Suppressor macrophage treated with lipopolysaccharide for 4 hours (primary cell): ENCODE data around the gene HDAC11.
A peak's percentile ranks its signal among the peaks of the same experiment; 100 is the strongest.
"Not testable (repeated sequence)": the region's sequence is repeated elsewhere in the genome, so short reads cannot be mapped to it uniquely, and the experiment has no call there.

Source experiments
- DNase-seq: peaks from one replicate; pipeline ENCODE4 v3.0.0-alpha.2; 2020

HDAC11 gene

DNA sequence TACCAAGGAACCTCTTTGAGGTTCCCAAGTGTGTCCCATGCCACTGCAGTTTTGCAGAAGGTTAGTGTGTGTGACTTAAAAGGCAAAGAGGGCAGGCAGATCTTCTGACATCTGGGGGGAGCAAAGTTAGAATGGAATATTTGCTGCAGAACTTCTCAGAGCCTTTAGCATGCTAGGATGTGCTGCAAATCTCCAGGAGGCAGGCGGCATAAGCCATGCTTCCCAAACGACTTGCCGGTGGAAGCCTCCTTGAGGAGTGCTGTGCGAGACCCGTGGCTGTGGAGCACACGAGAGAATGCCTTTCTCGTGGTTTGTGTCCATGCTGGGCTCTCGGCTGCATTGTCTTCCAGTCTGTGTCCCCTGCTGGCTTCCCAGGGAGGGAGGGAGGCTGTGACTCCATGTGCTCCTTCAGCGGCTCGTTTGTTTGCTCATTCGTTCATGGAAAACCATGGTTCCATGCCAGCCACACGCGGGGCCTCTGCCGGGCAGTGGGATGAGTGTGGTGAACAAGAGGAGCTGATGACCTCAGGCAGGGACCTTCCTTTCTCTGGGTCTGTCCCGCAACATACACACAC is 13.8 kb downstream of the HDAC11 start:
- DNase-seq = no peak

DNA sequence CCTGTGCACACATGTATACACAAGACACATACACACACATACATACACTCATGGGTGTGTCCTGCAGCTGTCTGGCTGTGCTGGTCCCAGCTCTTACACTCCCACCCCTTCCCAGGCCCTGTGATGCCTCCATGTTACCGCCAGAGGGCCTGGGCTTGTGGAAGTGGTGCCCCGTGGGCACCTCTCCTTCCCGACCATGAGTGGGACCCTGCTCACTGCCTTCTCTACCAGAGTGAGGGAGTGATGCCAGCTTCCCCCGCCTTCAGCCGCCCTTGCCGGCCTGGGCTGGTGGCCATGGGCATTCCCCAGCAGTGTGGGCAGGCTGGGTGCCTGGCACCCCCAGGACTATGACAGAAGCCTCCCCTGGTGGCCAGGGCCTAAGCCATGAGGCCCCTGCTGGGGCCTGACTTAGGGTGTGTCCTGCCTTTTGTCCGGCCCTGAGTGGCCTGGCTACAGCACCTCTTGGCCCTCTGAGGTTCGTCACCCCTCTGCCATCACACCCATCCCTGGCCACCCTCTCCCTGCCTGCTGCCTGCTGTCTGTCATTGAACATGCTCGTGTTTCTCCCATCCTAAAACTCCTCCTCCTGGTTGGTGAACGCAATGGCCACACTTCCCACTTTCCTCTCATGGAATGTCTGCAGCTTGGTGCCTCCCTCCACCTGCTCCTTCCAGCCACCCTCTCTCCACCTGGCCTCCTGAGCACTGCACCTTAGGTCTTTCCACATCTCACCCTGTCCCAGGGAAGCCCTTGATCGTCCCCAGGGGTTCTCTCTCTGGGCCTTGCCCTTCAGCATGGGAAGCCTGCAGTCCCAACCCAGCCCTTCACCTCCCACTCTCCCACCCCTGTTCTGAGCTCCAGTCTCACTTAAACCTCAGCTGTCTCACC is 14.6 kb downstream of the HDAC11 start:
- DNase-seq = peak; percentile 21

DNA sequence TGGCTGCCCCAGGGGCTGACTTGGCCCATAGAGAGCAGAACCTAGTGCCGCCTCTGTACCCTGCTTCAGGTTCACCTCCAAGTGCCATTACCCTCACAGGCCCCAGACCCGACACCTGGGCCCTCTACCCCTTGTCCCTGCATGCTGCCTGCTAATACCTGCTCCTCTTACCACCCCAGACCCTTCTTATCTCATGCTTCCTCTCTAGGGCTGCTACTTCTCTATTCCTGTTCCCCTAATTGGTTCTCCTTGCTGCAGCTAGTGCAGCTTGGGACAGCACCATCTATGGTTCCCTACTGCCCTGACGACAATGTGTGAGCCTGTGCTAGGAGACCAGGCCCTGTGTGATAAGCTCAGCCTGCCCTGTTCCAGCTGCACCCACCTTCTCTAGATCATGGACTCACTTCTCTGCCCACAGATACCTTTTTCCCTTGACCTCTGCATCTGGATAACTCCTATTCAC is 15.3 kb downstream of the HDAC11 start:
- DNase-seq = no peak

DNA sequence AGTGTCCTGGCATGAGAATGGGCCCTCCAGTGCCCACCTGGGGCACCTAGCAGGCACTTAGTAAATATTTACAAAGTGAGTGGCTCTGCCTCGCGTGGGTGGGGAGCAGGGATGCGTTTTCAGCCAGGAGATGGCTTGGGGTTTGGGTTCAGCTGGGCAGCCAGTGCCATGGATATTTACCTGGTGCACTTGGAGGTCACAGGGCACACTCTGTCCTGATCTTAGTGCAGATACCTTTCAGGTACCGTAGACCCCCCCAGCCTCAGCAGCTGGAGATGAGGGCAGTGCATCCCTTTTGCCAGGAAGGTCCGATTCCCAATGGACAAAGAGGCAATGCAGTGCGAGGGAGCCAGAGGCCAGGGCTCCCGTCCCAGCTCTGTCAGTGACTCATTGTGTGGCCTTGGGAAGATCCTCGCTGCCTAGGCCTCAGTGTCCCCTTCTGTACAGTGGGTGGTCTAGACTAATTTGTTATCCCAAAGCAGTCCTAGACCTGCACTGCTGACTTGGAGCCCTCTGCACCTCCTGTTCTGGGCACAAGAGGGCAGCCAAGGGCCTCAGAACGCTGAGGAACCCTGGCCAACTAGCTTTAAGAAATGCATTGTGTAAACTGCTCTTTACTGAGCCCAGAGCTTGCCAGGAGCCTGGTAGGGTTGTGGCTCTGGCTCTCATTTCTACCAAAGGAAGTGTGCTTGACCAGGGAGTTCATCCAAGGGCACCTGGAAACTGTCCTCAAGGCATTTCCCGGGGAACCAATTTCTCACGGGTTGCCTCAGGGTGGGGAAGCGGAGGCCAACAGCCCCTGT is 16.0 kb downstream of the HDAC11 start:
- DNase-seq = peak; percentile 83

DNA sequence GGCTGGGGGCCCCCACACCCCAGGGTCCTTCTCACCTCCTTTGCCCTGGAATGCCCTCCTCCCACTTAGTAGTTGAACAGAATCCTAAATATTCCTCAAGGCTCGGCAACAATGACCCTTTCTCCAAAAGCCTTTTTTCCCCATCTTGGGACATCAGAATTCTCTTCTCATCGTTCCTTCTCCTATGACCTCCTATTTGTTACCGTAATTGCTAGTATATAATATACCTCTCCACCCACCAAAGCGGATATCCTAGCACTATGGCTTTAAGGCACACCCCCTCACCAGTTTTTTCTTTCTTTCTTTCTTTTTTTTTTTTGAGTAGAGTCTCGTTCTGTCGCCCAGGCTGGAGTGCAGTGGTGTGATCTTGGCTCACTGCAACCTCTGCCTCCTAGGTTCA is 16.8 kb downstream of the HDAC11 start:
- no peak for DNase-seq

DNA sequence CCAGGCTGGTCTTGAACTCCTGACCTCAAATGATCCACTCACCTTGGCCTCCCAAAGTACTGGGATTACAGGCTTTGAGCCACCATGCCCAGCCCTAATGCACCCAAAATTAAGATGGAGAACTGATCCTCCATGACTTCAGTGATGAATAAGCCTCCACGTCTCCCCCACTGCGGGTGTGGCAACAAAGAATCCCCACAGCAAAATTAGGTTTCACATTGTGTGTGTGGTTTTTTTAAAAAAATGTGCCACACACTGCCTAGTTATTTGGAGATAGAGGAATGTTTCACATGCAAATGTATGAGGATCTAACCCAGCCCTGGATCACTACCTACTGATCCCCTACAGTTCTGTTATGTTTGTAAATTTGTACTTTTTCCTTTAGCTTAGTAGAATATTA is 17.3 kb downstream of the HDAC11 start:
- peak; percentile 9 for DNase-seq

DNA sequence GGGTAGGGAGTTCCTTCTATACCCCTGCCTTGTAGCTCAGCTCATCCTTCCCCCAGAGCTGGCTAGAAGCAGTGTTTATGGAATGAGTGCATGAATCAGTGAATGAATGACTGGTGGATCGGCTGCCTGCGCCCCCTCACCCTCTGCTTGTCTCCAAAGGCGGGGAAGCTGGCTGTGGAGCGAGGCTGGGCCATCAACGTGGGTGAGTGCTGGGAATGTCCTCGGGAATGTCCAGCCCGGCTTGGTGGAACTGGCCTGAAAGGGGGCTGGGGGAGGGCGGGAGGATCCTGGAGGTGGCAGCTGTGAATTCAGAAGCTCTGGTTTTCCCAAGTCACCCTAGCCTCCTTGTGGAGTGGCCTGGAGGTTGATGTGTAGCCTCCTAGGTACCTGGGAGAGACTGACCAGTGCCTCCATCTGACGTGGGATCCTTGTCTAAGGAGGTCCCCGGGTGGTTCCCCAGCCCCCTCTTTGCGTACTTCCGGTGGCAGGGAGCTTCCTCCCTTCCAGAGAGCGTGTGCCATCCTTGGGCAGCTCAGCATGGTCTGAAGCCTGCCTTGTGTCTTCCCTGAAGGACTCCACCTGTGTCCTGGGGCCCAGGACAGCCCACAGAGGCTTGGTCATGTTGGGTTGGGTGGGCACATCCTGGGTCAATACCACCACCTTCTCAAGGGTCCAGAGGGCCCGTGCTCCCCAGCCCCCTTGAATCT is 18.4 kb downstream of the HDAC11 start:
- DNase-seq = no peak

DNA sequence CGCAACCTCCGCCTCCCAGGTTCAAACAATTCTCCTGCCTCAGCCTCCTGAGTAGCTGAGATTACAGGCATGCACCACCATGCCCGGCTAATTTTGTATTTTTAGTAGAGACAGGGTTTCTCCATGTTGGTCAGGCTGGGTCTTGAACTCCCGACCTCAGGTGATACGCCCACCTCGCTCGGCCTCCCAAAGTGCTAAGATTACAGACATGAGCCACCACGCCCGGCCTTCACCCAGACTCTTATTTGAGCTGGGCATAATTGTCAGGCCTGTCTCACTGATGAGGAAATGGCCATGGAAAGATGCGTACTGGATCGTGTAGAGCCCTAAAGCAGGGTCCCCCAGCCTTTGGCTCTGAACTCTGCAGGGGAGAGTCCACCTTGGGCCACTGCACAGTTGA is 19.1 kb downstream of the HDAC11 start:
- not testable (repeated sequence) for DNase-seq

DNA sequence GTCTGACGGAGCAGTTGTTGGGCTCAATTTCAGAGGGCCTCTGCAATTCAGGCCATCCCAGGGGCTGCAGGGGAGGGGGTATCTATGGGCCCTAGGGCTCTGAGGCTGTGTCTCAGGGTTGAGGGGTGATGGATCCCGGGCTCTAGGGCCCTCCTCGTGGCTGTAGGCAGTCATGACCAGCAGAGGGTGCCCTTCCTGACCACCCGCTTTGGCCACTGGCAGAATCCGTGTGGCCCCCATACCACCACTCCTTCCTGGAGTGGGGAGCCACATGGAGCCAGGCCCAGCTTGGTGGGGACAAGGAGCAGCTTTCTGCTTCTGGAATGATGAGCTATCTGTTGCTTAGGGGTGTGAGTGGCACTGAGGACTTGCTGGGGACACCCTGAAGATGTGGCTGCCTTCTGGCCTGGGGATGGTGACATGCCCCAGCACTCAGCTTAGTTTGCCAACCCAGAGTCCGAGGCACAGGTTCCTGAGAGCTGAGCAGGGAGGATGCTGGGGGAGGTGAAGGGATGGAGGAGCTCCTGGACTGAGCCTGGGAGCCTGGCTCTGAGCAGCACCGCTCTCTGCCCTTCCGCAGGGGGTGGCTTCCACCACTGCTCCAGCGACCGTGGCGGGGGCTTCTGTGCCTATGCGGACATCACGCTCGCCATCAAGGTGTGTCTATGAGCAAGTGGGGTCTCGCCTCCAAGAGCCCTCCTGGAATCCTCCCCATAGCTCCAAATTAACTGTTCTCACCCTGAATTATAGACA is 20.2 kb downstream of the HDAC11 start:
- DNase-seq = peak; percentile 28

DNA sequence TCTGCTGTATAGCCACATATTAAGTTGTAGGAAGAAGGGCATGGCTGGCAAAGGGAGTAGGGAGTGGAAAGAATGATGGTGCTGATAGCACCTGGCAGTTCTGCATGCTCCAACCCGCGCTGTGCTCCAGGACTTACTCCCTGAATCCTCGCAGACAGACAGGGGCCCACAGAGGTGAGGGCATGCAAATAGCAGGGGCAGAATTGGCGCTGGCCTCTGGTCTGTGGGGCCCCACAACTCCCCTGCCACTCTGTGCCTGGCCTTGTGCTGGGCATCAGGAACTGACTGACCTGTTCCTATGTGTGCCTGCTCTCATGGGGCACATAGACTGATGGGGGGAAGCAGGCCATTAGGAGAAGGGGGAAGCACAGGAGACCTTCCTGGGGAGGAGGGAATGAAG is 20.9 kb downstream of the HDAC11 start:
- no peak for DNase-seq

DNA sequence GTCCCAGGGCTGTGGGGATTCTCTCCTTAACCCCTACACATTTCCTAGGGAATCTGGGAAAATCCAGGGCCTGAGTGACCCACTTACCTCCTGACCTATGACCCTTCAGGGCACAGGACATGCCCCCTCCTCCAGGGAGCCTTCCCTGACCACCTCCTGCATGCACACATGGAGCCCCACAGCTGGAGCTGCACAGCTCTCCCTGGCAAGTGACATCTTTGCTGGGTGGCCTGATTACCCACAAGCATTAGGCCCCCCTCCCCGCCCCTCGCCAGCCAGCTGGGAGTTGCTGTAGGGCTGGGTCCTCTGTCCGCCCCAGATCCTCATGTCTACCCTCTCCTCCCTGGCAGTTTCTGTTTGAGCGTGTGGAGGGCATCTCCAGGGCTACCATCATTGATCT is 21.4 kb downstream of the HDAC11 start:
- DNase-seq = no peak

DNA sequence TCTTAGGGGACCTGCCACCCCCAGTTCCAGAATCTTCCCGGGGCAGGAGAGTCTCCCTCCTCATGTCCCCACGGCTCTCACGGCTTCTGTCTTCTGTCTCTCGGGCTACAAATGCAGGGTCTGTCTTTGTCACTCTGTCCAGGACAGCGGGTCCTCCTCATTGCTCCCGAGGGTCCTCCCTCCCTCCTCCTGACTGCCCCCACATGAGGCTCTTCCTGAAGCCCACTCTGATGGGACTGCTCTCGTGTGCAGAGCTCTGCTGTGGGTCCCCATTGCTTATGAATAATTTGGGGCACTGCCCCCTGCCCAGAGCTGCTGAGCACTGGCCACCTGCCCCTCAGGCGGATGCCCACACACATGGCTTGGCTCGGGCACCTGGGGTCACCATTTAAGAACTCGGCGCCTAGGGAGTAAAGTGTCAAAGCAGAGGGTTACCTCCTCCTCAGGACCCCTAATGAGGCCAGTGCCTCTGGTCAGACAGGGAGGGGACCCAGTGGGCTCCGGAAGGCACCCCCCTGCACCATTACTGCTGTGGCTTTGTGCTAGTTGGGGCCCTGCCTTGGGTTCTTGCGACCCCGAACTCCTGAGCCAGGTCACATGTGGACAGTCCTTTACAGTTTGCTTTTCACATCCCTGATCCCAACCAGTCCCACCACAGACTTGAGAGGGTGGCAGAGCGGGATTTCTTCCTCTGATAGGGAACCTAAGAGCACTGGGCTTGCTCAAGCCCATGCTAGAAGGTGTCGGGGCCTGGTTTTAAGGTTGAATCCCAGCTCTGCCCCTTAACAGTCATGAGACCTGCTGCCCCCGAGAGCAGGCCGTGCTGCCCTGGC is 22.1 kb downstream of the HDAC11 start:
- DNase-seq = no peak

DNA sequence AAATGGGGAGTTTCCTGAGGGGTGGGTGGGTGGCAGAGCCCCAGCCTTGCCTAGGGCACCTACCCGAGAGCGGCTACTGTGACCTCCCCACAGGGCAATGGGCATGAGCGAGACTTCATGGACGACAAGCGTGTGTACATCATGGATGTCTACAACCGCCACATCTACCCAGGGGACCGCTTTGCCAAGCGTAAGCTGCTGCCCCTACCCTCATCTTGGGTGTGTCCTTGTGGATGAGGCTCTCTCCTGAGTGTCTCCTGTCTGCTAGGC is 22.6 kb downstream of the HDAC11 start:
- DNase-seq = no peak

DNA sequence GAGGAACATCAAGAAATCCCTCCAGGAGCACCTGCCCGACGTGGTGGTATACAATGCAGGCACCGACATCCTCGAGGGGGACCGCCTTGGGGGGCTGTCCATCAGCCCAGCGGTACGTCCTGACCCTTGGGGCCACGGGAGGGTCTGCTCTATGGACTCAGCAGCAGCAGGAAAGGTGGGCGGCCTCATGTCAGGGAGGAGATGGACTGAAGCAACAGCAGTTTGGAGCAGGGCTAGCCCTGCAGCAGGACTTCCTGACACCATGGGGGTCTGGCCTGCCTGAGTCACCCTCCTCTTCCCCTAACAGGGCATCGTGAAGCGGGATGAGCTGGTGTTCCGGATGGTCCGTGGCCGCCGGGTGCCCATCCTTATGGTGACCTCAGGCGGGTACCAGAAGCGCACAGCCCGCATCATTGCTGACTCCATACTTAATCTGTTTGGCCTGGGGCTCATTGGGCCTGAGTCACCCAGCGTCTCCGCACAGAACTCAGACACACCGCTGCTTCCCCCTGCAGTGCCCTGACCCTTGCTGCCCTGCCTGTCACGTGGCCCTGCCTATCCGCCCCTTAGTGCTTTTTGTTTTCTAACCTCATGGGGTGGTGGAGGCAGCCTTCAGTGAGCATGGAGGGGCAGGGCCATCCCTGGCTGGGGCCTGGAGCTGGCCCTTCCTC is 24.2 kb downstream of the HDAC11 start:
- no peak for DNase-seq

DNA sequence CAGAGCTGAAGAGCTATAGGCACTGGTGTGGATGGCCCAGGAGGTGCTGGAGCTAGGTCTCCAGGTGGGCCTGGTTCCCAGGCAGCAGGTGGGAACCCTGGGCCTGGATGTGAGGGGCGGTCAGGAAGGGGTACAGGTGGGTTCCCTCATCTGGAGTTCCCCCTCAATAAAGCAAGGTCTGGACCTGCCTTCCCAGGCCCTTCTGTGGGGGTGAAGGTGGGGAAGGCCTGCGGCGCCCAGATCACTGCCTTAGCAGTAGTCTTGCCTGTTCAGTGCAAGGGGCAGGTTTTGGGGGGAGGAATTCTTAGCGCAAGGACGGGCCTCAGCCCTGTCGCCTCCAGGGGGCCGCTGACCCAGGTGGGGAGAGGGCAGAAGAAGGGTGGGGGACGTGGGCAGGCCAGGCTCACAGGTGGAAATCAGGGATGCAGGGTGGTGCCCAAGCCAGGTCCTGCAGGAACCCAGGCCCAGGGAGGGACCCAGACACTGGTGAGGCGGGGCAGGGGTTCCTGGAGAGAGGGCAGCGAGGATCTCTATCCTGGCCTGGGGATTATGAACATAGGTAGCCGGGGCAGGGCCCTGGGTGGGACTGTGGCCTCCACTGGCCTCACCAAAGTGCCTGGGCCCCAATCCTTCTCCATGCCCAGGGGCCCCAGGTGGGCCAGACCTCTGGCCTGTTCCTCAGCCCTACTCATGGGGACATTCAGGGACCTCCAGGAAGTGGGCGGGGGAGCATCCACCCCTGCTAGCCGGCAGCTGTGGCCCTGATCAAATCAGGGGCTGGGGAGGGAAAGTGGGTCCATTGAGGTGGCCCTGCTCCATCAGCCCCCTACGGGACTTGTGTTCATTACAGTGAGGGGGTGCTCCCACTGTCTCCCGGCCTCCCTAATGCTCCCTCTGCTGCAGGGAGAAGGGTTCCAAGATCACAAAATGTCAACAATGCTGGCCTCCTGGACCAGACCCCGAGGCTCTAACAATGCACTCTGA is 25.3 kb downstream of the HDAC11 start:
- no peak for DNase-seq

DNA sequence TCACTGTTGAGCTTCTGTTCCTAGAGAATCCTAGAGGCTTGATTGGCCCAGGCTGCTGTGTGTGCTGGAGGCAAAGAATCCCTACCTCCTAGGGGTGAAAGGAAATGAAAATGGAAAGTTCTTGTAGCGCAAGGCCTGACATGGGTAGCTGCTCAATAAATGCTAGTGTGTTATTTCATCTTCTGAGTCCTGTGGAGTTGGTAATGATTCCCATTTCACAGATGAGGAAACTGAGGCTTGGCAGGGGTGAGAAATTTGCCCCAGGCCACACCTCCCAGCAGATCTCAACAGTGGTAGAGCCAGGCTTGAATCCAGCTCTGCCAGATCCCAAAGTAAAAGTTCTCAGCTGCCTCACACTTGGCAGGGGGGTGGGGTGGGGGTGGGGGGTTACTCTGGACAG is 26.1 kb downstream of the HDAC11 start:
- no peak for DNase-seq

DNA sequence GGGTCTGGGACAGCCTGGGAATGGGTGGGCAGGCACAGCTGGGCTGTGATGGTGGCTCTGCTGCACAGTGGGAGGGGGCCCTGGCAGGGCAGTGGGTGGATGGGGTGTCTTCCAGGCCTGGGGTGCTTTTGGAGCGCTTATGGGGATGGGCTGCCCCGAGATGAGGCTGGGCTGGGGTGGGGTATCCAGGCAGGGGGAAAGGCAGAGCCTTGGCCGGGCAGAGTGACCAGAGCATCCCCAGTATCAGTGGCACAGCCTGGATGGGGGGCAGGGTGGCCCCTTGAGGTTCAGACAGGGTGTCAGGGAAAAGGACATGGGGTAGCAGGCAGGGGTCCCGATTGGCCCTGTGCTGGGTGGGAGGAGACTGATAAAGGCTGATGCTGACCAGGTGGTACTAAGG is 26.6 kb downstream of the HDAC11 start:
- no peak for DNase-seq

DNA sequence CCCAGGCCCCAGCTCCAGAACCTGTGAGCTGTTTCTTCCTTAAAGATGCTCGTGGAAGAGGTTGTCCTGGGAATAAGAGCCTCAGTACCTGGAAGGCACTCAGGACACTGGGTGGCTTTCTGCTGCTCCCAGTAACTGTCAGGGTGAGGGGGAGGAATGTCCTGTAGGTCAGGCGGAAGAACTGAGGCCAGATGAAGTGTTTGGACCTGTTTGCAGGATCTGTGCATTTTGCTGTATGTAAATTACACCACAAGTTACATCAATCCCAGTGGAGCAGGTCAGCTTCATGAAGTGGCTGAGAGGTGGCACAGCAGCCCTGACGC is 27.1 kb downstream of the HDAC11 start:
- no peak for DNase-seq

DNA sequence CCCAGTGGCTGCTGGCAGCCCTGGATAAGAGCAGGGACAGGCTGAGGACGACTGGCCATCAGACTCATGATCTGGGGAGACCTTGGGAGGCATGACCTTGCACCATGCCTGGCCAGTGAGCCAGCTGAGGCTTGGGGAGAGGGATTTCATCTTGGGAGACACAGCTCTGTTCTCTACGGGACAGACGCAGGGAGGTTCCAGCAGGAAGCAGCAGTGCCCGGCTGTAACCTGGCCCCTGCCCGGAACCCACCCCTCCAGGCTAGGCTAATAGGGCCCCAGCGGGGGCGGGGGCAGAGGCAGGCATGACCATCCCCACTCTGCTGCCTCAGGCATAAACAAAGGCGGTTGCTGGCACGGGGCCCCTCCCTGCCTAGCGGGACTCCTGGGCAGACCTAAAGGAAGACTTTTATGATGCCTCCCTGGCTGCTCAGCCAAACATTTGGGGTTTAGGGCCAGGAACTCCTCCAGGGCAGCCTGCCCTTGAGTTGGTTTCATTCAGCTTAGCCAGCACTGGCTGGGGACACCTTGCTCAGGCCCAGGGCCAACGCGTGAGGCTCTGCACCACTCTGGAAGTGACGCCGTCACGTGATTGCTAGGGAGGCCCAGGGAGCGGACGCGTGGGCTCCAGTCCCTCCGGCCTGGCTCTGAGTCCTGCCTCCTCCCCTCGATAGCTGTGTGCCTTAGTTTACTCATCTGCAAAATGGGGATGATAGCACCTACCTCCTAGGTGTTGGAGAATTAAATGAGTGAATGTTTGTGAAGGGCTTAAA is 27.6 kb downstream of the HDAC11 start:
- DNase-seq = no peak
